GM12891 (cell line): ENCODE data around the gene RHBDF2. TPM values are rescaled to one million over a fixed set of nuclear protein-coding genes. Genes with fewer than 3 reads are reported as not detected.

Source experiments
- DNase-seq: peaks from one replicate; pipeline ENCODE4 v3.0.0; 2011; ENCODE audit warnings: low spot score; ENCODE audit not compliant: insufficient read length
- FAIRE-seq: peaks from 2 replicates; lab custom pipeline; 2011; peaks lifted over from hg19 to GRCh38; lab: Jason Lieb, UNC
- PAX5 ChIP-seq: IDR thresholded peaks from 2 replicates; pipeline ENCODE4 v1.6.1; 2011; ENCODE audit warnings: low read length, moderate library complexity, mild to moderate bottlenecking; ENCODE audit not compliant: insufficient read depth, severe bottlenecking
- POLR2A ChIP-seq: IDR thresholded peaks from 2 replicates; pipeline ENCODE4 v1.6.1; 2011; ENCODE audit warnings: low read depth, low read length, control low read depth
- POLR2AphosphoS5 ChIP-seq: IDR thresholded peaks from 2 replicates; pipeline ENCODE4 v1.6.1; 2011; ENCODE audit warnings: low read depth, low read length, control low read depth
- POU2F2 ChIP-seq: IDR thresholded peaks from 2 replicates; pipeline ENCODE4 v1.6.1; 2011; ENCODE audit warnings: low read depth, mild to moderate bottlenecking, control low read depth, low read length, moderate library complexity
- SPI1 ChIP-seq: IDR thresholded peaks from 2 replicates; pipeline ENCODE4 v1.6.1; 2011; ENCODE audit warnings: low read depth, low read length, control low read depth
- TAF1 ChIP-seq: IDR thresholded peaks from 2 replicates; pipeline ENCODE4 v1.6.1; 2011; ENCODE audit warnings: low read depth, low read length, control low read depth
- polyA plus RNA-seq: library from polyadenylated mRNA; unstranded; fragments of >200 nt; gene quantifications from one replicate; pipeline ENCODE4 v1.2.1, GENCODE V29; 2012; ENCODE audit warnings: low read depth, missing spikeins, inconsistent platforms; ENCODE audit not compliant: missing spikeins

RHBDF2 gene
- 11.8 TPM for polyA plus RNA-seq

DNA sequence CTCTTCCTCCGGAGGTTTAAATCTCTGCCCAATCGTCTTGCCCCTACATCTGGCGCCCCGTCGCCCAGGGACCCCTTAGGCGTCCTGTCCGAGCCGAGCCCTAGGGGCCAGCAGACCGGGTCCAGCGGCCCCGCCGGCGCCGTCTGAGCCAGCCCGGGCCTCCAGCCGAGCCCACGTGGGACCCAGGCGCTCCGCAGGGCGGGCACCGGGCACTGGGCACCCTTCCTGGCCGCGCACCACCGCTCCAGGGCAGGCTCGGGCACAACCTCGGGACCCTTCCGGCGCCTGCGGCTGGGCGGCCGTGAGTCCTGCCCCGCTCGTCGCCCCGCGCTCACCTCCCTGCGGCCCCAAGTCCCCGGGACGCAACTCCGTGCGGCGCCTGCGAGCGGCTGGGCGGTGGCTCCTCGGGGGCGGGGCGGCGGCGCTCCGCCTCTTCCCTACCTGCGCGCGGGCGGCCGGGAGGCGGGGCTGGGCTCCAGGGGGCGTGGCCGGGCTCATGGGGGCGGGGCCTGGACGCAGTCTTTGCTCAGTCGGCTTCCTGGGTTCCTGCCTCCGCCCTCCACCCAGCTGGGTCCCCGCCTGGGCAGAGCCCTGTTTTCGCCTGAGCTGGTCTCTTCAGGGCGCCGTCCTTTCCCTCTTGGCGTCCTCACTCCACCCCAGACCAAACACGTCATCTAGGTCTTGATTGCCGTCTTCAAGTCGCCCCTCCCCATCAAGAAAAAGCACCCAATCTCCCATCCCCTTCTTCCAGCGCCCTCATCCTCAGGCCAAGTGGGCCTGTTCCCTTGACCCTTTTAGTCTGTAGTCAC lies at the start of gene RHBDF2:
RHBDF2 (minus strand) TSS at position 406 of the 809 bp plus-strand sequence. CDS start 19,899 bp downstream, outside the sequence.
- peak; percentile 94 for DNase-seq
- FAIRE-seq: peak; percentile 67
- TF ChIP-seq POLR2A (0 out of 2 replicates have a peak, but pooled peaks have one; percentile 33), POU2F2 (no peak), TAF1 (no peak; the same call in 1 of the 2 replicates), SPI1 (no peak), POLR2AphosphoS5 (peak; percentile 33; the same call in 1 of the 2 replicates), PAX5 (peak; percentile 52)

DNA sequence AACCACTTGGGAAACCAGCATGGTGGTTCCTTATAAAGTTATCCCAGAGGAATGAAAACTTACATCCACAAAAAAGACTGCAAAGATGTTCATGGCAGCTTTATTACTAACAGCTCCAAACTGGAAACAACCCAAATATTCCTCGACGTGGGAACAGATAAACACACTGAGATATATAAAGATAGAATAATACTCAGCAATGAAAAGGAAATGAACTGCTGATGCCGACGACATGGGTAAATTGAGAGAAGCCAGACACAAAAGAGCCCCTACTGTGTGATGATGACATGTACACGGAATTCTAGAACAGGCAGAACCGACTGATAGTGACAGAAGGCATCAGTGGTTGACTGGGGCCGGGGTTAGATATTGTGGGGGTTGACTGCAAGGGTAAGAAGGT lies 48.3 kb upstream of the RHBDF2 start:
- DNase-seq (no peak), FAIRE-seq (no peak)
- TF ChIP-seq POU2F2: no peak
- TF ChIP-seq SPI1: no peak
- TF ChIP-seq POLR2AphosphoS5: no peak
- TF ChIP-seq PAX5: no peak

DNA sequence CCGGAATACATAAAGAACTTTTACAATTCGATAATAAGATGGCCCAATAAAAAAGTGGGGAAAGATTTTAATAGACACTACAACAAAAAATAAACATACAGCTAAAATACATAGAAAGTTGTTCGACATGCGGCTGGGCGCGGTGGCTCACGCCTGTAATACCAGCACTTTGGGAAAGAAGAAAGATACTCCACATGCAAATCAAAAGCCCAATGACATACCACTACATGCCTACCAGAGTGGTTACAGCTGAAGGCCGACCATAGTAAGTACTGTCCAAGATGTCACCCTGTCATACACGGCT lies 47.9 kb upstream of the RHBDF2 start:
- no peak for FAIRE-seq
- TF ChIP-seq TAF1 (no peak), PAX5 (no peak), POLR2AphosphoS5 (no peak), SPI1 (no peak), POU2F2 (no peak), POLR2A (no peak)
- DNase-seq: no peak

DNA sequence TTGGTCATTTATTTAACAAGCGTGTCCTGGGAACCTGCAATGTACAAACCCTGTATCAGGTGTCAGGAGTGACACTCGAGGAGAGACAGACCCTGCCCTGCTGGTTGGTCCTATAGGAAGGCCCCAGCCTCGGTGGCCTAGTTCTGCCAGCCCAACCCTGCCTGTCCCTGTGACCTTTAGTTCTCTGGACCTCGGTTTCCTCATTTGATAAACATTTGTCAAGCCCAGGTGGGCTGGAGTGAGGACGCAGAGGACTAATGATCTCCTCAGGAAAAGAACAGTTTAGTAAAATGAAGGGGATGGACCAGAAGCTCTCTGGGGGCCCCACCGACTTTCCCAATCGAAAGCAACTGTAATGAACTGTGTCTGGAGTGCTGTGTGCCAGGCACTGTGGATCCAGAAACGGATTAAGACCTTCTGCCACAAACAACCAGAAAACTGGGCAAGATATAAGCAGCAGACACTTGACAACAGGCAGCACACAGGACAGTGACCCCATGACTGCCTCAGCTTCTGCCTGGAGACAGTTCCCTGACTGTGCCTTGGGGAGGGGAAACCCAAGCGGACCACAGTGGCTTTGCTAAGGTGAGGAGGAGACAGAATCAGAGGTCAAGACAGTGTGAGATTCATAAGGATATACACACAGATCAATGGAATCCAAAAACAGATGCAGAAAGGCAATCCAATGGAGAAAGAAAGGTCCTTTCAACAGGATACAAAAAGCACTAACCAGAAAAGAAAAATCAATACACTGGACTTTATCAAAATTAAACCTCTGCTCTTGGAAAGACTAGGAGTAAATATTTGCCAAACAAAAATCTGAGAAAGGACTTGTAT lies 47.4 kb upstream of the RHBDF2 start:
- DNase-seq (no peak), FAIRE-seq (no peak)
- TF ChIP-seq POLR2AphosphoS5 (no peak), POU2F2 (no peak), SPI1 (no peak), PAX5 (no peak), POLR2A (no peak), TAF1 (no peak)

DNA sequence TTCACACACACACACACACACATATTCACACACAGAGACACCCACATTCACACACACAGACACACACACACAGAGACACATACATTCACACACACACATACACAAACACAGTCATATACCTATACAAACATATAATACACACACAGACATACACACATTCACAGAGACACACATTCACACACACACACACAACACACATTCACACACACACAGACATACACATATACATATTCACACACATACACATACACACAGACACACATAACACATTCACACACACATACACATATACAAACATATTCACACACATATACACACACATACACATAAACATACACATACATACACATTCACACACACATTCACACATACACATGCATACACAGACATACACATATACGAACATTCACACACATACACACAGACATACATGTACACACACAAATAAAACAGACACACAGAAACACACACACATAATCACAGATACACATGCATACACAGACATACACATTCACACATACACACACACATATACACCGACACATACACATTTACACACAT lies 46.5 kb upstream of the RHBDF2 start:
- FAIRE-seq (peak; percentile 90), DNase-seq (no peak)
- TF ChIP-seq PAX5 (no peak), POLR2A (no peak), TAF1 (no peak), POU2F2 (no peak), POLR2AphosphoS5 (no peak), SPI1 (no peak)

DNA sequence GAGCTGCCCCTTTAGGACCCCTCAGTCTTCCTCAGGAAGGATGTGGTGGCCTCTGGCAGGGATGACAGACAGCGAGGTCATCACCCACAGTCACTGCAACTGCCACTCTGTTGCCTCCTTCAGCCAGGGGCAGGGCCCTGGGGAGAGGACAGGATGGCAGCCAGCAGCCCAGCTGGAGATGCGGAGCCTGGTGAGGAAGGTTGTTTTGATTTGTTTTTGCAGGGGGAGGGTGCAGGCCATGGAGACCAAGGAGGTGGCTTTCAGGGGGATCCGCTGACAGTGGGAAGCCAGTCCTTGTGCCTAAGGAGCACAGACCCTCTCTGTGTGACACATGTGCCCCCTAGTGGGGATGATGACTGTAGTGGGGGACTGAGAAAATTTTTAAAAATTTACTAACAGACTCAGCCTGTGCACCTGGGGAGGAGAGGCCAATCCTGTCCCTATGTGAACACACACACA lies 46.0 kb upstream of the RHBDF2 start:
- DNase-seq: peak; percentile 67
- no peak for FAIRE-seq
- TF ChIP-seq POLR2A: no peak
- TF ChIP-seq TAF1: no peak

DNA sequence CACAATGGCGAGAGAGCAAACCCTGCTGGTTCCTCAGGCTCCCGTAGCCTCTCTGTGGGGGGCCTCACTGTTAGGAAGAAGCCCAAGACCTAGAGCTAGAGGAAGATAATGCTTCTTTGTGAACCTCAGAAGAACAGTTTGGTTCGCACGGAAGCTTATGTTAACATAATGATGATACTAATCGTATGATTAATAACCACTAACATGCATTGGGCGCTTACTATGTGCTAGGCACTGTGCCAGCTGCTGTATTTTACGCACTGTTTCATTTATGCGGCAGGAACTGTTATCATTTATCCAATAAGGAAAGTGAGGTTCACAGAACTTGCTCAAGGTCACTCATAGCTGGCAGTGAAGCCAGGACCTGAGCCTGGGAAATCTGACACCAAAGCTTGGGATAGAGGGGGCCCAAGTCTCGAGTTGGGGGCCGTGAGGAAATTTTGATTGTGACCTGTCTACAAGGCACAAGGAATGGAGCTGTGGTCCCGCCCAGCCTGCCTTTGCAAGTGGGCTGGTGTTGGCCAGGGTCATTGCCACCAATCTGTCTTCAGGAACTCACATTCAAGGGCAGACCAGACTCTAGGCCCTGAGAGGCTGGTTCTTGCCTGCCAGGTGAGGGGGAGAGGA lies 45.4 kb upstream of the RHBDF2 start:
- no peak for DNase-seq
- no peak for TF ChIP-seq POLR2A
- TF ChIP-seq POLR2AphosphoS5: no peak
- no peak for TF ChIP-seq TAF1
- no peak for TF ChIP-seq PAX5
- no peak for TF ChIP-seq POU2F2
- no peak for TF ChIP-seq SPI1
- FAIRE-seq: no peak

DNA sequence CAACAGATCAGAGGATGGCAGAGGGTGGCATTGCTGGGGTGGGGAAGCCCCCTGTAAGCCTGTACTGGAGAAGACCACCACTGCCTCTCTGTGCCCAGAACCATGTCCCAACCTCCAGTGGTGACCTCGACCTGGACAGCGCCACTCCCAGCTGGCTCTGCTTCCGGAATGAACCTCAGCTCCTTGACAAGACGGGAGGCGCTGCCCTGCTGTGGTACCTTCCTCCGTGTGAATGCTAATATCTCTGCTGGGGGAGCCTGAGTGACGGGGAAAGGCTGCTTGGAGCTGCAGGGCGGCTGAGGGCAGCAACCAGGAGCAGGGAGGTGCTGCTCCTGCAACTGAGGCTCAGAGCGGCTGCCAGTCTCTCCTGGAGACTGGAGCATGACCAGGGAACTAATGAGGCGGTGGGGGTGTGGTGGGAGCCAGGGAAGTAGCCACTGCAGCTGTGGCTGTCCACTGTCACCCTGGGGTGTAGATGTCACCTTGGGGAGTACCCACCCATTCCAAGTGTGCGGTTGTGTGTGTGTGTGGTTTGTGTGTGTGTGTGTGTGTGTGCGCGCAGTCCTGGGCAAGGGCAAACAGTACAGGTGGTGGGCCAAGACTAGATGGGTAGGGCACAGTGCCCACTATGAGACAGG lies 44.8 kb upstream of the RHBDF2 start:
- no peak for FAIRE-seq
- TF ChIP-seq POLR2A: no peak
- no peak for TF ChIP-seq PAX5
- no peak for TF ChIP-seq SPI1
- no peak for TF ChIP-seq POU2F2
- no peak for TF ChIP-seq TAF1
- TF ChIP-seq POLR2AphosphoS5: no peak
- DNase-seq: no peak
